Dedifferentiated amniotic fluid mesenchymal stem cell (primary cell): Measurements from ENCODE around the gene KLF12.

Source experiments
- DNase-seq: peaks from one replicate; pipeline ENCODE4 v3.0.0-alpha.2; 2016; ENCODE audit errors: extremely low spot score

Gene KLF12

DNA sequence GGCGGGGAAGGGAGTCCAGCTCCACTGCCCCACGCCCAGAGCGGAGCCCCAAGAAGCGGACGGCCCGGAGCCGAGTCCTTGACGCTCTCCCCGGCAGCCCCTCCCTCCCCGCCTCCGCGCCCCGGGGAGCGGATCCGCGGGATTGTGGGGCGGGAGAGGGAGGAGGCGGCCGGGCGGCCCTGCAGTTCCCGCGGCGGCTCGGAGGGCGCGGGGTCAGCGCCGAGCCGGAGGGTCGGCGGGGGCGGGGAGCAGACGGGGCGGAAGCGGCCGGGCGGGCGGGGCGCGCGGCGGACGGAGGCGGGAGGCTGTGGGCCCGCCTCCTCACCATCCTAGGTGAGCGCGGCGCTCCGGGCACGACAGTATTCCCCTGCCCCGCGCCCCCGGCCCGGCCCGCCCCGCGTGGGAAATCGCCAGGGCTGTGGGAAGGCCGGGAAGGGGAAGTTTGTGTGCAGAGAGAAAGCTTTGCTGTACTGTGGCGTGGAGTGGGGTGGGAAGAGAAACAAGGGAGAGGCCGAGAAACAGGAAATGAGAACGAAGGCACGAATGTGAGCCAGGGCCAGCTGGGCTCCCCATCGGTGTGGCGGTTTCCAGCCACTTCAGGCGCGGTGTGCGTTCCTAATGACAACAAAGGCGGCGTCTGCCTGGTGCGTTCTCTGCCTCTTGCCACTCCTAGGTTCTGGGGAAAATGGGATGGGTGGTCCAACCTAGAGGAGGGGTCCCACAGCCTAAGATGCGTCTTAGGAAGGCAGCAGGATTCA is 1.3 kb upstream of the KLF12 start:
- peak; percentile 43 for DNase-seq

DNA sequence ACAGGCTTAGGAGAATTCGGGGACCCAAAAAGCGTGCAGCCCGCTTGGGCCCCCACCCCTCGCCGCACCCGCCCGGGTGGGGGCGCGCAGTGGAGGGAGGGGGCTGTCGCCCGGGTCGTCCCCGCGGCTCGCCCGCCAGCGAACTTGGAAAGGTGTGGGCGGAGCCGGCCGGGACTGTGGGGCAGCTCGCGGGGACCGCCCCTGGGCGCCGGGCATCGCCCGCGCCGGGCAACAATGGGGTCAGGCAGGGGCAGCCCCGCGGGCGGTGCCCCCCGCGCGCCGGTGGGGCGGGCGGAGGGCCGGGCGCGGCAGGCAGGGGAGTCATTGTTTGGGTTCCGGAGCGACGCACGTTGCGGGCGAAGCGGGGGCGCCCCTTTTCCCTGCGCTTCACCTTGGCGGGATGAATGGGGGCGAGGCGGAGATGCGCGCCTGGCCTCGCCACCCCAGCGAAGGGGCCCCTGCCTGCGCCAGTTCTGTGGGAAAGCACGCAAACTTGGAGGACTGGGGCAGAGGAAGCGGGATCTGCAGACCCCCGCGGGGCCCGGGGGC is 647 bp upstream of the KLF12 start:
- DNase-seq: no peak

DNA sequence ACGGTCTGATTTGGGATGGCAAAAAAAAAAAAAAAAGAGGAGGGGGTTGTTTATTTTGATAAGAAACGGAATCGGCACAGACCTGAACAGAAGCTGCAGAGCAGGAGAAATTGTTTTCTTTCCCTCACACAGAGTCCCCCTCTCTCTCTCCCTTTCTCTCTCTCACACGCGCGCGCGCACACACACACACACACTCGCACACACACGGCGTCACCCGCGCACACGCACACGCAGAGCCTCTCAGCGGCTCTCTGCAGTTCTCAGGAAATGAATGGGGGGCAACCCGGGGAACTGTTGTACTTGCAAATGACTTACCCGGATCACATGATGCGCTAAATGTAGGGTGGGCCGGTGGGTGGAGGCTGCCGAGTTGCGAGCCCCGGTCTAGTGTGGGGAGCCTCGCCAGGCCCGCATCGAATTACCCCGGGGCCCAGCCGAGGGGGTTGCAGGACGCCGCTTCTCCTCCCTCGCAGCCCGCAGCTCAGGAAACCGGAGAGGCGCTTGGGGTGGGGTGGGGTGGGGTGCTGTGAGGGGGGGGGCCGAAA is 475 bp downstream of the KLF12 start:
- peak; percentile 89 for DNase-seq

DNA sequence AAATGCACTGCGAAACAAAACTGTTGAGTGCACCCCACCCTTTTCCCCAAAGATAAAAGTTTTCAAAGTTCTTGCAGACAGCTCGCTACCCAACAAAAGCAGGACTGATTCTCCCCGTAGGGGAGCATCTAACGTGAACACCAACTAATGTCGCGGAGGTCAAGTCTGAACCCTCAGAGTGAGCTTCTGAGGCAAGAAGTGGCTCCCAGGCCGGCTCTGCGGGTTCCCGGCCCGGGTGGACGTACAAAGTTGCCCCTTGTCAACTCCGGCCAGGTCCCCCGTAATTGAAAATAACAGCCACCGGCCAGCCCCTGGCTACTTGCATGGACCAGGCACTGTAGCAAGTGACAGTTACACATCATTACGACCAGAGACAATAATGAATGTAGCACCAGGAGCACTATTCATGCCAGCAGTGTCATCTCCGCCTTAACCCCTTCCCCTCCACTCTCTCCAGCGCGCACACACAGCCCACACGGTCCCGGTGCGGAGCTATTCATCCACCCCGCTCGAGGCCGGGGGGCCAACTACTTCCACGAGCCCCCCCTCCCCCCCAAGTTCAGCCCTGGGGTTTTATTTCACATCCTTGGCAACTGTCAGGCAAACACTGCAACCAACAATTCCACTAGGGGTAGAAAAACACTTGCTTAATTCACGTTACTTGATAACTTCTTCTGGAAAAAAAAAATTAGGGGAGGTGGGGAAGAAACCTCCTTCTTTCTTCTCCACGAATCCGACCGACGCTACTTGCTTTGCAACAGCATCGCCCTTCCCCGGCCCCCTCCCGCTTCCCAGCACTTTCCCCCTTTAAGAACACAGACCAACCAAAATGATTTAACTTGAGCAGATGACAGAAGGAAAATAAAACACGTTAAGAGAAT is 1.2 kb downstream of the KLF12 start:
- DNase-seq: no peak

DNA sequence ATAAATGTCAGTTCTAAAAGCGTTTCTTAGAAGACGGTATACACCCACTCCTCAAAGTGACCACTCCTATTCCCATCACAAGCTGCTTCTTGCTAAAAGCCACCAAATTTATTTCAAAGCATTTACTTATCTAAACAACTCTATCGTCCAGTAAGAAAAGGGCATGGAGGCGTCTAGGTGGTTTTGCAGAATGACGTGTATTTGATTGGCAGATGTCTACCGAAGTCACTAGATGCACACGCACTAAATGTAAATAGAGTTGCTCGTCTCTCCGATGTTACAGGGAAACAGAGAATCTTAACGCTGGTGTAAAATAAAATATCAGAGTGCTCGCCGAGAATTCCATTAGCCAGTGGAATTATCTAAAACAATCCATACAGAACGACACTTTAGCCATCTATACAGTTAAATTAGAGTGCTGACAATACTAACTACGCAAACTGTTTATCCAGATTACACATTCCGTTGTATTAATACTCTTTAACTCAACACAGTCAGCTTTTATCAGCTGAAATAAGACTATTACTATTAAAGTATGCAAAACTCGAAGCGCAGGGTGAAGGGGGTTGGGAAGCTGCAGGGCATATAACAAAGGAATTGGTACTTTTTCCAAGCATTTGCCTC is 1.9 kb downstream of the KLF12 start:
- DNase-seq: no peak

DNA sequence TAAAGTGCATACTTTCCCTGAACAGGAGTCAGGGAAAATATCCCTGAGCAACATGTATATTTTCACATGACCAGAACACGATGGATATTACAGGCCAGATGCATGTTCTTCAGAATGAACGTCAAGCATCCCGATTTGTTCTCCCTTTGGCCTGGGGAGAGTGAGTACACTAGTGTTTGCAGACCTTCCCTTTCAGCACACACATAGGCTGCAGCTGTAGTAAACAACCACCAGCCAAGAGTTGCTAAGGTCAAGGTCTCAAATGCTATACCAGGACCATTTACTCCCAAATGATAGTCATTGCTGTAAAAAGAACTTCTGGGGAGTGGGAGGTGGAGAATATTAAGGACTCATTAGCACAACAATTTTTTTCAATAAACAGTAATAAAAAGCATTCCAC is 3.0 kb downstream of the KLF12 start:
- DNase-seq: no peak

DNA sequence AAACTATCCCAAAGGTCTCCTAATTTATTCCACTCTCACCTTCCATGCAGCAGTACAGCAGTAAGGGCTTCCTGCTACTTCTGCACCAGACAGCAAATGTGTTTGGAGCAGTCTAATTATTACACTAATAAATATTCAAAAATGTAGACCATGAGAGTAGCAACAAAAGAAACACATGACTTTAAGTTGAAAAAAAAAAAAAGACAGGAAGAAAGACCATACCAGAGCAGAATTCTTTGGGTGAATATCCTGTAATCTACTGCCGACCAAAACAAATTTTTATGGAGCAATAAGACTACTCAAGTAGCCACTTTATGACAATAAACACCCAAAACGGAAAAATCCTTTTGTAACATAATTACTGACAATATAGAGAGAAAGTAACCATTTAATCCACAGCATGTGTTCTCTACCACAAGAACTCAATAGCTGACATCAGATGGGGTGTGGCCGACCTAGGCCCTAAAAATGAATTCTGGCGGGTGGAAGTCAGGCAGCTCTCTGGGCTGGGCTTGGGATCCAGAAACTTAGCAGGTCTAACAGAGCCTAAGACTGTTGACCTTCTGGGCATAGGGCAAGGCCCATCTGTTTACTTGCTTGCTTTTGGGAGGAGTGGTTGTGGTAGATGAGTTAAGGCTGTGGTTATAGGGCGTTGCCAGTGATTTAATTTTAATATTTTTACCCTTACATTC is 4.6 kb downstream of the KLF12 start:
- no peak for DNase-seq

DNA sequence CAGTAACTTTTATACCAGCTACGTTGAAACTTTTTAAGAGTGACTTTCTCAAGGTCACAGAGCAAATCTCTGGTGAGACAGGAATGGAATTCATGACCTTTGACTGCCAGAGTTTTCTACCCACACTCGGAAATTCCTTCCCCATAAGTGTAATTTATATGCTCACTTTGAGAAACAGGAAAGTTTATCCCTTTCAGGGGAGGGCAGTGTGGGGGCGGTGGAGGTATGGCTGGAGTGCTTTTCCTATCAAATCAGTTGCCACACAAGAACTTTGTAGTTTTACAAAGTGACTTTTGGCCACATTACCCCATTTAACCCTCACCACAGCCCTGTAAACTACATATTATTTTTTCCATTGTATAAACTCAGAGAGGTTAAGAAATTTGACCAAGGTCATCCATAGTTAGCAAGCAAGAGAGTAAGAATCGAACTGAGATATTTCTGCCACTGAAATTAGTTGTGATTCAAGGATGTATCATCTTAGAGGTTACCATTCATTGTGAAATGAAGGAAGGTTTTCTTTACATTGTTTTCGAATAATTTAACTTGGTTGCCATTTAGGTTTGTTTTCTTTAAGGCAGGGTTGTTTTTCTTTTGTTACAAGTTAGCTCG is 5.9 kb downstream of the KLF12 start:
- no peak for DNase-seq

DNA sequence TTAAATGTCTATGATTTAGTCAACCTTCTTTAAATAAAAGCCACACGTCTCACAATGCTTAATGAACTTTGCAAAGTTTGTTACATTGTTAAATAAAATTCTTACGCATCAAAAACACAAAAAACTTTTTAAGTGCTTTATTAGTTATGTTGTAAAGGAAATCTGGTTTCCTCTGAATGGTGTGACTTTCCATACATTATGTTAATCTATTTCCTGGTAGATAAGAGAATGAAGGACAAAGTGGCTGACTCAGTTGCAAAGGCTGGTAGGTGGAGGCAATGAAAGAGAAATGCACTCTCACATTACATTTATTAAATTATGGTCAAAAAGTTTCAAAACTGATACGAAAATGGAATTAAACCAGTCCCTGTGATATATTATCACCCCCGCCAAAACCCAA is 15.9 kb downstream of the KLF12 start:
- DNase-seq: no peak

DNA sequence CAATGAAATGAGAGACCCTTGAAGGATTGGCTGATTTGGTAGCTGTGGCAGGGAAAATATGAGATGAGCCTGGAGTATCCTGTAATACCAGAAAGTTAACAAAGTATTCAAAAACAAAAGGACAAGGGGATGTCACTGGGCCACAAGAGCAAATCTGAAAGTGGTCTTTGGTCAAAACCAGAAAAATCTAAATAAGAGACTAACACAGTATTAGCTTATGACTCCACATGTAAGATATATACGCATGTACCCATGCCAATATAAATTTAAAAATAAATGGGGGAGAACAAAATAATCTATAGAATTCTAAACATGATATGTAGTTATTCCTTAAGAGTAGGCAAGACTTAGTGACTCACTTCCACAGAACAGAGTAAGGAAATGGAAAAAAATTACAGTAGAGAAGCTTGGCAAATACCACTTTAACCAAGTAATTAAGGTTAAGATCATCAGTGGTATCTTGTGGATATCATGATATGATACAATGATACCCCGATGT is 16.9 kb downstream of the KLF12 start:
- no peak for DNase-seq

DNA sequence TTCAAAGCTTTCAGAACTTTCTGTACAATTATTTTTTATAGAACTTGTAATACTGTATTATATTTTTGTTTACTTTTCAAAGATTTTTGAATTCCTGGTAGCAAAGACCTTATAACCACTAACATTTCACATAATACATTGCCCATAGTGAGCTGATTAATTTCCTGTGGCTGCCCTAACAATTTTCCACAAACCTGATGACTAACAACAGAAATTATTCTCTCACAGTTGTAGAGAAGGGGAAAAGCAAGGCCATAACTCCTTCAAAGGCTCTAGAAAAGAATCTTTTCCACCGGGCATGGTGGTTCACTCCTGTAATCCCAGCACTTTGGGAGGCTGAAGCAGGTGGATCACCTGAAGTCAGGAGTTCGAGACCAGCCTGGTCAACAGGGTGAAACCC is 19.1 kb downstream of the KLF12 start:
- peak; percentile 75 for DNase-seq

DNA sequence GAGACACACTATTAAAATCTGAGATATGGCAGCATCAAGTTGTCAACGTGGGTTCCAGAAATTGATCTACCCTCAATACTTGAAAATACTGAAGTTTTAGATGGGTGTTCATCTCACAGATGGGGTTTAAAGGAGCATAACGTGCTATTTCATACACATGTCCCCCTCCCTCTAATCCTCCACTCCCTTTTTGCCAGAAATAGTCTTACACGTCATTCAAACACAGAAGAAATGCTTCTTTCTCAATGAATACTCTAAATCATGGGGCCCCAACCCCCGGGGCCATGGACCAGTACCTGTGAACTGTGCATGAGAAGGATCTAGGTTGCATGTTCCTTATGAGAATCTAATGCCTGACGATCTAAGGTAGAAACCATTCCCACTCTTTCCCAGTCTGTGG is 19.6 kb downstream of the KLF12 start:
- no peak for DNase-seq

DNA sequence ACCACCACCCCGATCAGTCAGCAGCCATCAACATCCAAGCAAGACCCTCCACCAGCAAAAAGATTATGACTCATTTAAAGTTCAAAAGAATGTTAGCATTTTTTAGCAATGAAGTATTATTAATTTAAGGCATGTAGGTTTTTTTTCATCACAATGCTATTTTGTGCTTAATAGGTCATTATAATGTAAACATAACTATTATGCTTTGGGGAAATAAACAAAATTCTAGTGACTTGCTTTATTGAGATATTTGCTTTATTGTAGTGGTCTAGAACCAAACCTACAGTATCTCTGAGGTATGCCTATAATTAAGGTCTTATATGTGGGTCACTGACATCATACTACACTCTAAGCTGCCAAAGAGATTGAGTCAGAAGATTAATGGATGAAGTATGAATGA is 20.0 kb downstream of the KLF12 start:
- no peak for DNase-seq

DNA sequence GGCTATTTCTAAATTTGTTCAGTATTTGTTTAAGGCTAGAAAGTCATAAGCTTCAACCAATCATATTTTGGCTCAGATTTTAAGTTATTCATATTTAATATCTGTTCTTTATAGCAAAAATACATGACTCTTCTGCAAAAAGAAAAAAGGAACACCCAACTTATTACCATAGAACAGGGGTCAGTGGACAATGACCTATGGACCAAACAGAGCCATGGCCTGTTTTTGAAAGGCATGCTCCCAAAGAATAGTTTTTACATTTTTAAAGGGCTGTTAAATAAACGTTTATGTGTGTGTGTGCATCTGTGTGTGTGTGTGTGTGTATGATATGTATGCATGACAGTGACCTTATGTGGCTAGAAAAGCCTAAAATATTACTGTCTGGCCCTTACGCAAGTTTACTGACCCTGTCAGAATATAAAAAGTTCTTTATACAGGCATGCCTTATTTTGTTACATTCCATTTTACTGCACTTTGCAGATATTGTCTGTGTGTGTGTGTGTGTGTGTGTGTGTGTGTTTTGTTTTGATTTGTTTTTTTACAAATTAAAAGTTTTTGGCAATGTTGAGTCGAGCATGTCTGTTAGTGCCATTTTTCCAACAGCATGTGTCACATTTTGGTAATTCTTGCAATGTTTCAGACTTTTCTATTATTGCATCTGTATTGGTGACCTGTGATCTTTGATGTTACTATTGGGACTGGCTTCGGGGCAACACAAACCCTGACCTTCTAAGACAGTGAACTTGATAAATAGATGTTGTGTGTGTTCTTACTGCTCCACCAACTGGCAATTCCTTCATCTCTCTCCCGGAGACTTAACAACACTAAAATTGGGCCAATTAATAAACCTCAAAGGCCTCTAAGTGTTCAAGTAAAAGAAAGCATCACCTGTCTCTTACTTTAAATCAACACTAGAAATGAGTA is 22.0 kb downstream of the KLF12 start:
- no peak for DNase-seq

DNA sequence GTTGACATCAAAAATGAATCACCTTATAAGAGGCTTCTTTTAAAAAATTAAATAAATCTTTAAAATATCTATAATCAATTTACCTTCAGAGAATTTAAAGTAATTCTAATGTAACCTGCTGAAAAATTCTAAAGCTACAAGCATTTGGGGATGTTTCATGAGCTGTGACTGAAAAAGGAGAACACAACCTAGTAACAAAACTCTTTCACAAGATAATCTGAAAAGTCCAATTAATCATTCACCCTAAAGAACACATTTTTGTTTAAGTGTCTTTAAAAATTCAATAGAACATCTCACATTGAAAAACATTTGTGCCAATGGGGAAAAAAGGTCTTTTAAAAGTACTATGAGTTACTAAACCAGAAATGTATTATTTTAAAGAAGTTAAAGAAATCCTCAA is 22.8 kb downstream of the KLF12 start:
- DNase-seq: no peak

DNA sequence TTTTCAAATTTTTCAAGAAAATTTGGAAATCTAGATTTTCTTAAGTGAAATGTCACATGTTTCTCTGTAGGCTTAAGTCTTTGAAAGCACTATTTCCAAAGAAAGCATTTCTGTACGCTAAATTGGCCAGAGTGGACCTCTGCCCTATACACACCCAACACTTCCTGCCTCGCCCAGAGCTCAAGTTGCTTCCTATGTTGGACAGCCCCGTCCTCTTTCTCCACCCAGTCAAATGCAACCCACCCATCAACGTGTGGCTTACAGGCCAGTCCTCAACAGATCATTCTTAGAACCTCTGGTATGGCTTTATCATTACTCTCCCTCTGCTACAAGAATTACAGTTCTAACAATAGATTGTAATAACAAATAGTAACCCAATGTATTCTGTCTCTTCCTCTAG is 24.2 kb downstream of the KLF12 start:
- DNase-seq: no peak

DNA sequence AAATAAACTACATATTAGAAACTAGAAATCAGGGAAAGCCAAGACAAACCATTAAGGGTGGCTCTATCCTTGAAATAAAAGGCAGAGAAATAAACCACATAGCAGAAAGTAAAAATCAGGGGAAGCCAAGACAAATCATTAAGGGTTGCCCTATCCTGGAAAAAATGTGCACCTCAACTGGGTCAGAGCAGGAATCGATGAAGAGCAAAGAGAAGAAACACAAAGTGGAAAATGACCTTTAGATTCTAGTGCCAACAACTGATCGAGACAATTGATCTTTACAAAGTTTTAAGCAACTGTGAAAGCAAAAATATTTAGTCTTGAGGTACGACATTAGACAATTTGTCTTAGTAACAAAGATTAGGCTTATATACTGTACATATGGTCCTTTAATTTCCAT is 26.6 kb downstream of the KLF12 start:
- no peak for DNase-seq

DNA sequence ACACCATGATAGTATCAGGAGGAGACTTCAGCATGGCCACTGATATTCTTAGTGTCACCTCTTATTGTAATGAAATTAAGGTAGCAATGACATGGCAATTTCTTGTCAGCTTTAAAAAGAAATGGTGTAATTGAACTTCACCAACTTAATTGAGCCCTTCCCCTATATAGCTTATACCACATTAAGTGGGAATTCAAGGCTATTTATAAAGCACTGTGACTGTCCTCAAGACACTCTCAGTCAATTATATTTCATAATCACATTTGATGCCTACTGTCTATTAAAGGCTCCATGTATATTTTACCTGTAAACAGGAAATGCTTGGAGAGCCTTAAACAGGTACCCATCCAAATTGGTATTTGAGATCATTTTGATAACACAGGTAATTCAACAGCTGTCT is 28.3 kb downstream of the KLF12 start:
- no peak for DNase-seq

DNA sequence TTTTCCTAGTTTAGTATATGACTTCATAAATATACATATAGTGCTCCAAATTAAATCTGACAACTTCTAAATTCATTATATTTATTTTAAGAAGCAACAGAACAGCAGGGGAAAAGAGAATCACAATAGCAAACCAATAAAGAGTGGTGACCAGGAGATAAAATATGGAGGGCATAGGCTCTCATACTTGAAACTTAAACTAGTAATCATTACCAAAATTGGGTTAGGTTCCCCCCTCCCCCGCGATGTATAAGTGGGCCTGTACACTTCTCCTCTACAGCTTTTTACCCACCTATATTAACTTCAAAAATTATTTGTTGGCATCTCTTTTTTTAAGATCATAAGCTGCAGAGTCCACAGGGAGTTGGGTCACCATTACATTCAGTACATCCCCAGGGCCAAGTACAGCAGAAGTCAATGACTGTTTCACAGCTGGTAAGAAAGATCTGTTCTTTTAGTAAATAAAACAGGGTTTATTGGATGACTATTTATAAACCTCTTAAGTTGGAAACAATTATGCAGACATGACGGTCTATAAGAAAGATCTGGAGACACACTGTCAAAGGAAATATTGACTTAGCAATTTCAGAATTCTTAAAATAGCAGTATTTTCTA is 29.4 kb downstream of the KLF12 start:
- no peak for DNase-seq
